Activated CD8-positive, alpha-beta memory T cell treated with anti-CD3 and anti-CD28 coated beads, Interleukin-2, amount 10 ng/mL, durations not matched to agents 7 days and 5 days (primary cell): ENCODE data around the gene AMN1. TPM values are rescaled to one million over a fixed set of nuclear protein-coding genes. Genes with fewer than 3 reads are reported as not detected.

Source experiments
- ATAC-seq: fragments of 150-1000 bp; cut with Tn5 transposase; one replicate; pipeline ENCODE4 v1.10.0; 2021; ENCODE audit warnings: moderate library complexity
- CTCF ChIA-PET: fragments of 350-600 bp; sonication (Branson Sonifier 250); formaldehyde crosslinking; loops from one replicate; lab custom pipeline; 2021; ENCODE audit warnings: antibody characterized with exemption; lab: Charles Lee
- DNase-seq: peaks from one replicate; pipeline ENCODE4 v3.0.0-alpha.2; 2020
- H3K27ac Mint-ChIP-seq: one replicate; pipeline ENCODE4 v1.8.0; 2021; ENCODE audit warnings: mild to moderate bottlenecking, mixed read lengths
- H3K27me3 Mint-ChIP-seq: one replicate; pipeline ENCODE4 v1.8.0; 2021; ENCODE audit warnings: mixed read lengths
- H3K36me3 Mint-ChIP-seq: one replicate; pipeline ENCODE4 v1.8.0; 2021; ENCODE audit warnings: mild to moderate bottlenecking, mixed read lengths
- H3K4me1 Mint-ChIP-seq: one replicate; pipeline ENCODE4 v1.8.0; 2021; ENCODE audit warnings: mixed read lengths
- H3K4me3 Mint-ChIP-seq: one replicate; pipeline ENCODE4 v1.8.0; 2021; ENCODE audit warnings: mild to moderate bottlenecking, moderate library complexity, mixed read lengths
- H3K9me3 Mint-ChIP-seq: one replicate; pipeline ENCODE4 v1.8.0; 2022; ENCODE audit warnings: low read depth, mixed read lengths
- total RNA-seq, 2 experiments: library from RNA; stranded (reverse); gene quantifications; one replicate each; pipeline ENCODE4 v1.2.3, GENCODE V29; 2021

Gene AMN1
- total RNA-seq, 2 experiments from 2014 or later, result 3.1 to 3.9 TPM

DNA sequence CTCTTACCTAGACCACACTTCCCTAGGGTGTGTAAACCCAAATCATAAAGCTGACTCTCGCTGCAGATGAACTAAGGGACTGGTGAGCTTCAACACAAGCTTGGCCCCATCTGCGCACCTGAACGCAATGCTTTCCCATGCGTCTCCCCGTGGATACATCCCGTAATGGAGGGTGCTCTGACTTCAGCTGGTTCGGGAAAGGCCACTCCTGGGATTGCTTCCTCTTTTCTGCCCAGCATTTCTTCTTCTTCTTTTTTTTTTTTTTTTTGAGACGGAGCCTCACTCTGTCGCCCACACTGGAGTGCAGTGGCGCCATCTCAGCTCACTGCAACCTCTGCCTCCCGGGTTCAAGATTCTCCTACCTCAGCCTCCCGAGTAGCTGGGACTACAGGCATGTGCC, 97.0 kb downstream of the AMN1 start:
- CTCF ChIA-PET, result no interaction called here
- peaks cover 5% of the 10 kb centered on the region for H3K4me1 Mint-ChIP-seq
- no peak for DNase-seq
- H3K4me3 Mint-ChIP-seq, result no peak overlapping the region
- H3K27ac Mint-ChIP-seq, result no peak overlapping the region
- H3K27me3 Mint-ChIP-seq, result no peaks in the 10 kb centered on the region
- H3K9me3 Mint-ChIP-seq, result no peaks in the 10 kb centered on the region
- H3K36me3 Mint-ChIP-seq, result no peaks in the 10 kb centered on the region
- no peak for ATAC-seq

DNA sequence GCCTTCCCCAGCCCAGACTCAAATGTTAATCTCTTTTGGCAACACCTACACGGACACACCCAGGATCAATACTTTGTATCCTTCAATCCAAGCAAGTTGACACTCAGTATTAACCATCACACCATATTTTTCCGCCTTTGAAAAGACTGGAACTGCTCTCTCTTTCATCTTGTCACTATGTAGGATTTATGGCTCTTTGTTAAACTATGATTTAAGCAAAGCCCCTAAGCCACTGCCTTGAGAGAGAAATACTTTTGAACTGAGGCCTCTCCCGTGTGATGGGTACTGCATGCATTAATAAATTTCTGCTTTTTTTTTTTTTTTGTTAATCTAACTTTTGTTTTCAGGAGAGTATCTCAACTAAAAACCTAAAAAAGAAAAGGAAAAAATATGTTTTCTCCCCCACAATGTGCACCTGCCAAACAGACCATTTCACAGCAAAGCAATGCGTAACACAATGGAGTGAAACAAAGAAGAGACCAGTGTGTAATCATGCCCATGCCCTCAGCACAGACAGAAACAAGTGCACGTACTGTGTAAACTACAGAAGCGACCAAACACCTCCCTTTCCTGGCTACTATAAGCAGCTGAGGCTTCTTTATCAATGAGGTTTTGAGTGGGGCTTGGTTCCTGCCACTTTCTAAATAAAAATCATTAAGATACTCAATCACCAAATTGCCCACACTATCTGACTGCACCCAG, 97.6 kb downstream of the AMN1 start:
- ATAC-seq (no peak), DNase-seq (no peak)
- Mint-ChIP-seq H3K27ac (no peak overlapping the region), H3K36me3 (no peaks in the 10 kb centered on the region), H3K4me1 (no peaks in the 10 kb centered on the region), H3K9me3 (no peaks in the 10 kb centered on the region), H3K27me3 (no peaks in the 10 kb centered on the region), H3K4me3 (no peak overlapping the region)
- CTCF ChIA-PET, result no interaction called here

DNA sequence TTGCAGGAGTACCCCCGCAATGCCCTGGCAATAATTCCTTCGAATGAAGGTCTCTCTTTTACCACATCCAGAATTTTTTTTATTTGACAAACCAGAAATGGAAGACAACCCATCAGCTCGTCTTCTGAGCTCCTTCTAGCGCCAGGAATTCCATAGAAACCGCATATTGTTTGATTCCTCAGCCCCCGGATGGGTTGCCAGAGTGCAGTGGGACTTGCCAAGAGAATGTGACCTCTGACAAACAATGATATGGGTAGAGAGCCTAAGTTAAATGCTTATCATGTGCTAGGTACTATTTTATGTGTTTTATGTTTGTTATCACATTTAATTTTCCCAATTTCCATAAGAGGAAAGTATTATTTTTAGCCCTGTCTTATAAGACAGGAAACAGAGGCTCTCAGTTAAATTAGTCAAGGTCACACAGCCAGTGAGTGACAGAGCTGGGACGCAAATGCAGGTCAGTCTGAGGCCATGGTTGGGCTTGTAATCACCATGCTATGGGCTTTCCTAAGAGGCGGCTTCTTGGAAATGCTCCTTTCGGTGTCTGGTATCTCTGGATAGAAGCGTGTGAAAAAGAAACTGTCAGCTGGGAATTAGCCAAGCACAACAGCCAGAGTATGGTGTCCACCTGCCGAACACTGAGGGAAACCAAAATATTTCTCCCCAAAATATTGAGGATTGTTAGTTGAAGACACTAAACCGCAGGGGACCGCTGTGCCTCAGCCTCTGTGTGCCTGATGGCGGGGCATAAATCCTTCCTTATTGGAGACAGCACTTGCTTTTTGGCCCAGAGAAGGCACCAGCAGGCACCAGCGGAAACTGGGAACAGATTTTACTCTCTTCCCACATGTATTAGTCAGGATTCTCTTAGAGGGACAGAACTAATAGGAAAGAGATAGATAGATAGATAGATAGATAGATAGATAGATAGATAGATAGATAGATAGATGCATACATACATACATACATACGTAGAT, 98.8 kb downstream of the AMN1 start:
- H3K27me3 Mint-ChIP-seq, result no peaks in the 10 kb centered on the region
- CTCF ChIA-PET, result interaction anchor here (0.6 to 0.9 kb wide), 2 partner anchors 227 to 1036 kb away, joined by 3 to 4 read pairs; no protein-coding TSS in a partner anchor
- H3K4me1 Mint-ChIP-seq, result no peaks in the 10 kb centered on the region
- H3K4me3 Mint-ChIP-seq, result no peak overlapping the region
- ATAC-seq, result no peak
- H3K9me3 Mint-ChIP-seq, result no peaks in the 10 kb centered on the region
- no peak for DNase-seq
- H3K27ac Mint-ChIP-seq, result no peak overlapping the region
- H3K36me3 Mint-ChIP-seq, result no peaks in the 10 kb centered on the region

DNA sequence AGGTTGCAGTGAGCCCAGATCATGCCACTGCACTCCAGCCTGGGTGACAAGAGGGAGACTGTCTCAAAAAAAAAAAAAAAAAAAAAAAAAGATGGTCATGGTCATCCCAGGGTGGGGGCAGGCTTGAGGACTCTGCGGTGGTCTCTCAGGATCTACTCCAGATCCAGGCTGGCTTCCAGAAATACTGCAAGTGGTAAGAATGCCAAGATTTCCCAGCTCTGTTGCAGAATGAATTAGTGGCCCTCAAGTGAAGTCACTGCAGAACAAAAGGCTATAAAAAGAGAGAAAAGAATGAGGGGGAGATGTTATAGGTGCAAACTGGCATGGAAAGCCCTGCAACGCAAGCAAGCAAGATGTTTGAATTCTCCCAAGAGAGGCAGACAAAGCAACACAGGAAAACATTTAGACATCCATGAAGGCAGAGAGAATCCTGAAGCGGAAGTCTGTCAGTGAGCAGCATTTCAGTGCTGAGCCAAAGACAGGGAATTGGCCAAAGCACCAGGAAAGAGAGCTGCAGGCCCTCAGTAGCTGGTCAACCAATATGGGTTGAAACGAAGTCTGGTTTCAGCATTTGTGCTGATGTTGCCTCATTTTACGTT, 101.3 kb downstream of the AMN1 start:
- no peaks in the 10 kb centered on the region for H3K9me3 Mint-ChIP-seq
- no peak for DNase-seq
- H3K4me1 Mint-ChIP-seq, result no peaks in the 10 kb centered on the region
- H3K4me3 Mint-ChIP-seq, result no peak overlapping the region
- no peaks in the 10 kb centered on the region for H3K36me3 Mint-ChIP-seq
- H3K27me3 Mint-ChIP-seq, result no peaks in the 10 kb centered on the region
- ATAC-seq, result no peak
- H3K27ac Mint-ChIP-seq, result no peak overlapping the region
- CTCF ChIA-PET, result interaction anchor here (0.6 kb wide), 1 partner anchor 21 kb away, joined by 3 read pairs; no protein-coding TSS in a partner anchor

DNA sequence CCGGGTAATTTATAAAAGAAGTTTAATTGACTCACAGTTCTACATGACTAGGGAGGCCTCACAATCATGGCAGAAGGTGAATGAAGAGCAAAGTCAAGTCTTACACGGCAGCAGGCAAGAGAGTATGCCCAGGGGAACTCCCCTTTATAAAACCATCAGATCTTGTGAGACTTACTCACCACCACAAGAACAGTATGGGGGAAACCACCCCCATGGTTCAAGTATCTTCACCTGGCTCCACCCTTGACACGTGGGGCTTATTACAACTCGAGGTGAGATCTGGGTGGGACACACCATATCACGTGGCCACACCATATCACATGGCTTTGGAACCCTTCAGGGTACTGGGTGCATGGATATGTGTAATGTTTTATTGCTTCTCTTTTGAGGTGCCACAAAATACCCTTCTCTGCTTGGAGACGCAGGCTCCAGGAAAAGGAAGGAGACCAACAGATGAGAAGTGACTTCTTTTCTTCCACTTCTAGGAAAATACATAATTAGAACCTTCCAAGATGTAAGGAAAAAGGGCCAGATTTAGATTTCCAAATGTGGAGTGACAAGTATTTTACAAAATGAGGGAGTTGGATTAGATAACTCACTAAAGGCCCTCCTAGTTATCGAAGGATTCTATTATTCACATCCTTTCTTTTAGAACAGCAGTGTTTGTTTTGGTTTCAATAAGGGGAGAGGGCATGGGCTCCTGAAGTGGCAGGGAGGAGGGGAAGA, 102.4 kb downstream of the AMN1 start:
- DNase-seq (no peak), ATAC-seq (no peak)
- no peaks in the 10 kb centered on the region for H3K36me3 Mint-ChIP-seq
- no peak overlapping the region for H3K27ac Mint-ChIP-seq
- H3K4me1 Mint-ChIP-seq, result no peaks in the 10 kb centered on the region
- CTCF ChIA-PET, result interaction anchor here (0.6 kb wide), 1 partner anchor 20 kb away, joined by 3 read pairs; no protein-coding TSS in a partner anchor
- no peaks in the 10 kb centered on the region for H3K27me3 Mint-ChIP-seq
- no peak overlapping the region for H3K4me3 Mint-ChIP-seq
- no peaks in the 10 kb centered on the region for H3K9me3 Mint-ChIP-seq

DNA sequence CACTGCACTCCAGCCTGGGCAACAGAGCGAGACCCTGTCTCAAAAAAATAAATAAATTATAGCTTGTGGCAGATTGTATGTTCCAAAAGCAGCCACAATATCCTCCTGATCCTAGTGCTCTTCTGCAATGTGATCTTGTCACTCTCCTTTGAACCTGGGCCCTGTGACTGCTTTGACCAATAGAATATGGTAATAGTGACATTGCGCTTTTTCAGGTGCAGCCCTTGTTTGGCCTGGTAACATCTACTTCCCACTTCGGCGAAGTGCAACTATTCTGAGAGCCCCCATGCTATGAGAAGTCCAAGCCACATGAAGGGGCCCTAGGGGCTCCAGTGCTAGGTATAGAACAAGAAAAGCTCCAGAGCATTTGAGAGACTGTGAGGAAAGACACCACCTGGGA, 106.8 kb downstream of the AMN1 start:
- Mint-ChIP-seq H3K36me3 (no peaks in the 10 kb centered on the region), H3K27me3 (peaks cover 13% of the 10 kb centered on the region)

More for the DNA sequence above, 106.8 kb downstream of the AMN1 start:
- no peak for ATAC-seq
- DNase-seq, result no peak
- Mint-ChIP-seq H3K9me3 (no peaks in the 10 kb centered on the region), H3K27ac (no peak overlapping the region), H3K4me3 (no peak overlapping the region), H3K4me1 (peaks cover 6% of the 10 kb centered on the region)
- CTCF ChIA-PET, result no interaction called here

Other genes starting within 250 kb of the AMN1 start
- under 1 TPM; 0.06 to 0.26 TPM for gene DENND5B, start 137.9 kb downstream of the AMN1 start, total RNA-seq
- gene ETFBKMT, start 69.3 kb downstream of the AMN1 start, total RNA-seq, result 1 to 10 TPM; 1.2 to 2.1 TPM
- 100 to 1,000 TPM; 110 to 137 TPM for gene RESF1, start 230.4 kb upstream of the AMN1 start, total RNA-seq